ENCODE data around the gene DVL2.

- TF ChIP-seq PBX3 (CRISPR knock-in tag; IDR thresholded peaks at IDR 0.05) (no peak), ZNF398 (tag by site-specific recombination; IDR thresholded peaks at IDR 0.05) (no peak), CTCF (tag by site-specific recombination; IDR thresholded peaks at IDR 0.05) (no peak), ZNF140 (tag by site-specific recombination; IDR thresholded peaks at IDR 0.05) (no peak), ZNF561 (tag by site-specific recombination; IDR thresholded peaks at IDR 0.05; ENCODE audit: borderline replicate concordance) (no peak), ZNF114 (tag by site-specific recombination; IDR thresholded peaks at IDR 0.05) (no peak), FEZF1 (tag by site-specific recombination; IDR thresholded peaks at IDR 0.05) (no peak), ZNF639 (tag by site-specific recombination; IDR thresholded peaks at IDR 0.05) (no peak), ZSCAN5A (tag by site-specific recombination; IDR thresholded peaks at IDR 0.05) (no peak), ZNF621 (tag by site-specific recombination; IDR thresholded peaks at IDR 0.05) (no peak), ZNF26 (tag by site-specific recombination; IDR thresholded peaks at IDR 0.05) (no peak), ZNF24 (tag by site-specific recombination; IDR thresholded peaks at IDR 0.05) (no peak), ZNF211 (tag by site-specific recombination; IDR thresholded peaks at IDR 0.05; ENCODE audit: low read depth) (no peak), TCF7L2 (IDR thresholded peaks at IDR 0.05; ENCODE audit: borderline replicate concordance, low read depth, low read length) (no peak)
Observed at GRCh38 chr17:7222972-7223292, 11.4 kb downstream of the DVL2 start.

Measured in HEK293 (cell line).